LNCAP (cell line): ENCODE measurements around the gene EIF4E1B.

ENCODE experiments used
- CTCF ChIP-seq: fragments of 450-650 bp; IDR thresholded peaks from 2 replicates; pipeline ENCODE4 v1.5.1; 2017; ENCODE audit warnings: mild to moderate bottlenecking

Gene EIF4E1B

GRCh38 chr5:176694146-176694545, 63.7 kb downstream of the EIF4E1B start:
- no peak for TF ChIP-seq CTCF

- no peak for TF ChIP-seq CTCF
Measured at GRCh38 chr5:176694631-176695030, 64.2 kb downstream of the EIF4E1B start.

- no peak for TF ChIP-seq CTCF
Measured at GRCh38 chr5:176695073-176695472, 64.6 kb downstream of the EIF4E1B start.
